Esophagus squamous epithelium (tissue), 5 donors: Measurements from ENCODE around the gene ERAL1. TPM values are rescaled to one million over a fixed set of nuclear protein-coding genes. Genes with fewer than 3 reads are reported as not detected.
"Not testable (repeated sequence)": the region's sequence is repeated elsewhere in the genome, so short reads cannot be mapped to it uniquely, and the experiment has no call there.

Experiments
- DNase-seq: peaks from one replicate; lab custom pipeline; 2025; lab: John Stamatoyannopoulos, UW
- H3K27ac ChIP-seq, 4 donors: fragments of 200-600 bp; sonication (generic); one replicate each; pipeline ENCODE4 v1.5.1; 2016 to 2019; ENCODE audit warnings: mild to moderate bottlenecking in 1 of 4
- H3K27me3 ChIP-seq, 4 donors: fragments of 200-600 bp; sonication (generic); 1 replicate in 3 of 4; 2 replicates in 1 of 4; pipeline versions ENCODE4 v1.5.1 to v1.6.0; 2017 to 2021; ENCODE audit warnings: antibody characterized with exemption in 1 of 4
- H3K36me3 ChIP-seq, 3 donors: fragments of 200-600 bp; sonication (generic); one replicate each; pipeline ENCODE4 v1.5.1; 2016 to 2019
- H3K4me1 ChIP-seq, 3 donors: fragments of 200-600 bp; sonication (generic); one replicate each; pipeline ENCODE4 v1.5.1; 2017 to 2019
- H3K4me3 ChIP-seq, 4 donors: fragments of 200-600 bp; sonication (generic); 1 replicate in 3 of 4; 2 replicates in 1 of 4; pipeline ENCODE4 v1.5.1; 2016 to 2019; ENCODE audit warnings: mild to moderate bottlenecking in 2 of 4, moderate library complexity in 1 of 4
- H3K9me3 ChIP-seq, 3 donors: fragments of 200-600 bp; sonication (generic); one replicate each; pipeline ENCODE4 v1.5.1; 2016 to 2019
- CTCF ChIP-seq, 6 experiments: fragments of 450-650 bp in 4 of 6; fragments of 200-600 bp in 2 of 6; sonication (generic) in 2 of 6; IDR thresholded peaks; one replicate each; pipeline ENCODE4 v1.5.1; 2016 to 2019; ENCODE audit warnings: antibody characterized with exemption in 6 of 6, mild to moderate bottlenecking in 4 of 6, moderate library complexity in 4 of 6
- POLR2A ChIP-seq, 4 donors: fragments of 450-650 bp; IDR thresholded peaks; one replicate each; pipeline ENCODE4 v1.6.1; 2017; ENCODE audit warnings: antibody characterized with exemption in 4 of 4, mild to moderate bottlenecking in 4 of 4, moderate library complexity in 3 of 4
- WGBS, 2 donors: methylation state at CpG; one replicate each; pipeline ENCODE4 v1.1.5; 2018; 5-methylcytosine and 5-hydroxymethylcytosine counted together
- intact Hi-C: fragments of 100-400 bp; cut with DNase I; formaldehyde crosslinking; loops from one replicate; pipeline ENCODE4 v1.15.0; 2022
- total RNA-seq, 4 donors: library from RNA; depleted of rRNA; stranded (reverse); fragments of >200 nt; gene quantifications; one replicate each; pipeline ENCODE4 v1.1.0, GENCODE V29; 2016
- donor health status: DM: yes; HTN: yes; CAD: no.

Gene ERAL1
- total RNA-seq, 4 donors from 2014 or later = 24.7 to 41.6 (median 37.8) TPM

- Histone ChIP-seq H3K27ac (no peak overlapping the region), H3K4me1 (no peaks in the 10 kb centered on the region), H3K9me3 (no peaks in the 10 kb centered on the region), H3K4me3 (no peak overlapping the region), H3K36me3 (peaks cover 0 to 5% (median 0%) of the 10 kb centered on the region in 3 donors), H3K27me3 (no peaks in the 10 kb centered on the region)
- DNase-seq = no peak
- WGBS, 2 donors = 88 to 100% methylated on average over 1 of the region's 1 CpG
- TF ChIP-seq CTCF (IDR thresholded peaks at IDR 0.05) (no peak), POLR2A (IDR thresholded peaks at IDR 0.05) (no peak)
- intact Hi-C loops = no loop called here
Observed at GRCh38 chr17:28827672-28828071, 27.1 kb upstream of the ERAL1 start.

GRCh38 chr17:28828294-28829040 is 26.3 kb upstream of the ERAL1 start:
- H3K9me3 ChIP-seq = no peaks in the 10 kb centered on the region
- 86 to 91% methylated on average over 14 to 15 of the region's 15 CpGs for WGBS, 2 donors
- H3K4me3 ChIP-seq = no peak overlapping the region
- H3K36me3 ChIP-seq = peaks cover 0 to 5% (median 0%) of the 10 kb centered on the region in 3 donors
- DNase-seq = no peak
- no peaks in the 10 kb centered on the region for H3K4me1 ChIP-seq
- TF ChIP-seq CTCF (IDR thresholded peaks at IDR 0.05) (no peak), POLR2A (IDR thresholded peaks at IDR 0.05) (no peak)
- no peaks in the 10 kb centered on the region for H3K27me3 ChIP-seq
- no peak overlapping the region for H3K27ac ChIP-seq
- intact Hi-C loops = no loop called here

GRCh38 chr17:28834420-28834819 is 20.4 kb upstream of the ERAL1 start:
- no peak for DNase-seq
- Histone ChIP-seq H3K9me3 (no peaks in the 10 kb centered on the region), H3K27ac (no peak overlapping the region), H3K36me3 (peaks cover 0 to 7% (median 0%) of the 10 kb centered on the region in 3 donors), H3K4me1 (no peaks in the 10 kb centered on the region), H3K4me3 (no peak overlapping the region), H3K27me3 (no peaks in the 10 kb centered on the region)
- TF ChIP-seq CTCF (IDR thresholded peaks at IDR 0.05) = no peak
- TF ChIP-seq POLR2A (IDR thresholded peaks at IDR 0.05) = no peak
- WGBS, 2 donors = 100% methylated on average over 1 of the region's 1 CpG
- intact Hi-C loops = no loop called here

GRCh38 chr17:28836541-28836940 is 18.3 kb upstream of the ERAL1 start:
- 93 to 97% methylated on average over 5 to 10 of the region's 10 CpGs for WGBS, 2 donors
- H3K4me3 ChIP-seq, H3K27me3 ChIP-seq, H3K27ac ChIP-seq, H3K9me3 ChIP-seq, DNase-seq, H3K36me3 ChIP-seq, intact Hi-C loops: not testable (repeated sequence)
- H3K4me1 ChIP-seq = peaks cover 1 to 17% (median 5%) of the 10 kb centered on the region in 3 donors

- Histone ChIP-seq H3K9me3 (no peaks in the 10 kb centered on the region), H3K27ac (no peak overlapping the region), H3K36me3 (peaks cover 0 to 2% (median 0%) of the 10 kb centered on the region in 3 donors), H3K4me1 (peaks cover 5 to 31% (median 6%) of the 10 kb centered on the region in 3 donors), H3K4me3 (no peak overlapping the region), H3K27me3 (no peaks in the 10 kb centered on the region)
- DNase-seq = no peak
- intact Hi-C loops = no loop called here
- 82 to 100% methylated on average over 2 of the region's 2 CpGs for WGBS, 2 donors
- TF ChIP-seq POLR2A (IDR thresholded peaks at IDR 0.05) (no peak), CTCF (IDR thresholded peaks at IDR 0.05) (no peak)
Observed at GRCh38 chr17:28839221-28839620, 15.6 kb upstream of the ERAL1 start.
